Measurements from ENCODE around the gene SLIT1.
A peak's percentile ranks its signal among the peaks of the same experiment; 100 is the strongest.

The SLIT1 gene

DNA sequence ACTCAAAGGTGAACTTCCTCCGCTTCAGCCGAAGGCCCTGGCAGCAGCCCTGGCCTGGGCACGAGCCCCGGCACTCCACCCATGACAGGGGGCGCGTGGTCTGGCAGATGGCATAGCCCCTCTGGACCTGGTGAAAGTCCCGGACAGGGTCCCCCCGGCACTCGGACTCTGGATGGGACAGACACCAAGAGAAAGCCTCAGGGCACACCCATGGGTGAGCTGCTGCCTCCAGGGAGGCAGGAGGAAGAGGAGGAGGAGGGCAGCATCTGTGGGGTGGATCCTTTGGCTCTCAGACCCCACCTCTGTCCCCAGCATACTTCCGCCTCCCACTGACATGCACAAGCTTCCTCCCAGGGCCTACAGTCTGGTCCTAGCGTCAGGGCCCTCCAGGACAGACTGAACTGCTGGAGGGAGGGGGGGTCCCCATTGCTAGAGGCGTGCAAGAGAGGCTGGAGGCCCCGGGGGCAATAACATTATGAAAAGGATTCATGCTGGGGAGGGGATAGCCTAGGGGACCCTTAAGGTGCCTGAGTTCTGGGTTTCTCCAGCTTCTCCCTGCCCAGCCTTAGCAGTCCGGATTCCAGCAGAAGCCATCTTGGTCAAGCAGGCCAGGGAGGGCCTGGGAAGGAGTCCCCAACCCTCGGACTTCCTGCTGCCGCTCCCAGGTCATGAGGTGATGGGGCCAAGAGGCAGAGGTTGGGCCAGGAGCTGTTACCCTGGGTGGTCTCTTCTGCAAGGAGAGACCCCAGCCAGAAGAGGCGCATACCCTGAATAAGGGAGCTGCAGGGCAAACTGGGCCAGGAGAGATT lies 184.4 kb downstream of the SLIT1 start:
- TF ChIP-seq, protein P1, sequence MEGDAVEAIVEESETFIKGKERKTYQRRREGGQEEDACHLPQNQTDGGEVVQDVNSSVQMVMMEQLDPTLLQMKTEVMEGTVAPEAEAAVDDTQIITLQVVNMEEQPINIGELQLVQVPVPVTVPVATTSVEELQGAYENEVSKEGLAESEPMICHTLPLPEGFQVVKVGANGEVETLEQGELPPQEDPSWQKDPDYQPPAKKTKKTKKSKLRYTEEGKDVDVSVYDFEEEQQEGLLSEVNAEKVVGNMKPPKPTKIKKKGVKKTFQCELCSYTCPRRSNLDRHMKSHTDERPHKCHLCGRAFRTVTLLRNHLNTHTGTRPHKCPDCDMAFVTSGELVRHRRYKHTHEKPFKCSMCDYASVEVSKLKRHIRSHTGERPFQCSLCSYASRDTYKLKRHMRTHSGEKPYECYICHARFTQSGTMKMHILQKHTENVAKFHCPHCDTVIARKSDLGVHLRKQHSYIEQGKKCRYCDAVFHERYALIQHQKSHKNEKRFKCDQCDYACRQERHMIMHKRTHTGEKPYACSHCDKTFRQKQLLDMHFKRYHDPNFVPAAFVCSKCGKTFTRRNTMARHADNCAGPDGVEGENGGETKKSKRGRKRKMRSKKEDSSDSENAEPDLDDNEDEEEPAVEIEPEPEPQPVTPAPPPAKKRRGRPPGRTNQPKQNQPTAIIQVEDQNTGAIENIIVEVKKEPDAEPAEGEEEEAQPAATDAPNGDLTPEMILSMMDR (IDR thresholded peaks at IDR 0.05; ENCODE audit: low read depth, low read length, missing control alignments) = no peak
- no peak for DNase-seq (ENCODE audit: low read depth)
- H3K4me3 ChIP-seq (ENCODE audit: low read depth, low read length) = no peak overlapping the region
- in situ Hi-C loops (cut with HindIII; ENCODE audit: low sequenced_read_pairs) = no loop called here

DNA sequence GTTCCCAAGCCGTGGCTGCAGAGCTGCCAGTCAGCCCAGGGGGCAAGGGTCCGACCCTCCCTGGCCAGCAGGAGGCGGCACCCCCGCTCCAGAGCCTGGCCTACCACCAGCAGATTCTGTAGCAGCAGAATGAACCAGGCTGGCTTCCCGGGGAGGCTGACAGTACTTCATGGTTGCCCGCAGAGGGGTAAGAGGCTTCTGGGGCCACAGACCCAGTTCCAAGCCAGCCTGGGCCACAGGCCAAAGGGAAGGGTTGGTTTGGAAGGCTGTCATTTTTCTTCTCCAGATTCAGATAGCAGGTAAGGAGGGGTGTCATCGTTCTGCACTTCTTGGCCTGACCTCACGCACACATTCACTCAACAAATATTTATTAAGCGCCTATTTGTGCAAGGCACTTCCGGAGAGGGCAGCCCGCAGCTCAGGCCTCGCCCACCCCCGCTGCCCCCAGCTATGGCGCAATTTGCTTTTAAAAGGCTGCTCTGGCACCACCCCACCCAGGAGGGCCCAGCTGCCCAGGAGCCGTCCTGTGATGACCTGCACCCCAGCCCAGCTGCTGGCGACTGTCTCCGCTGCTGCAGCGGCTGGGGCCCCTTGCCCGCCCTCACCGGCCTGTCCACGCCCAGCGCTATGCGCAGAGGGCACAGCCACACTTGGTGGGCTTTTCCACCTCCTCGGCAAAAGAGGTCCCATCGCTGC lies 185.1 kb downstream of the SLIT1 start:
- in situ Hi-C loops (cut with HindIII; ENCODE audit: low sequenced_read_pairs) = no loop called here
- DNase-seq (ENCODE audit: low read depth) = no peak
- TF ChIP-seq, protein P1 (IDR thresholded peaks at IDR 0.05; ENCODE audit: low read depth, low read length, missing control alignments) = no peak
- no peak overlapping the region for H3K4me3 ChIP-seq (ENCODE audit: low read depth, low read length)

DNA sequence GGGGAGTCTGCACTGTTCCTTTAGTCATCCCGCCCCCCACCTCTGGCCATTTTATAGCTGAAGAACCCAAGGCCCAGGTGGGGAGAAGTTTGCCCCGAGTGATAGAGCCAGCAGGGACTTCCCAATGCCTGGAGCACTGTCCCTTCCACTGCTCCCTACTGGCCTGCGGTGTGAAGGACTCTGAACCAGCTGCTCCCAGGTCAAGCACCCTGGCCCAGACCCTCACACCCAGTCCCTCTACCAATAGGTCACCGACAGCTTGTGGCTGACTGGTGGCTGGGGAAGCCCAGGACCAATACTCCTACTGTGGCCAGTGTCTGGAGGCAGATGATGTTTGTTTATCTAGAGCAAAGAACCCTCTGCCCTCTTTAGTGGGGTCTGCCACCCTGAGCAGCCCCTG lies 185.8 kb downstream of the SLIT1 start:
- DNase-seq (ENCODE audit: low read depth) = no peak
- in situ Hi-C loops (cut with HindIII; ENCODE audit: low sequenced_read_pairs) = no loop called here

DNA sequence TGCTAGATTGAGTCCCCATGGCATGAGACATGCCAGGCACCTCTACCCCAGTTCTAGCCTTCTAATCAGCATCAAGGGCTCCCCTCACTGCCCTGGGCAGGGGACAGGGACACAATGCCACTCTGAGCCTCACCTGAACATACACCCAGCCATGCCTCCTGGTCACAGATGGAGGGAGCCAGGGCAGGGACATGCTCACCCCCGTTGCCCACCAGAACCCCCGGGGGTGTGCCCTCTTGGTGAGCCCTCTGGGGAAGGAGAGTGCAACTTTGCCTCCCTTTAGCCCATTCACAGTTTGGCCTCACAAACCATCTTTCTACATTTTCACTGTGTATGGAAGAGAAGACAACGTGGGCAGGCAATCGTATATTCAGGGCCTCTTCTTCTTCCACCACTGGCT lies 186.4 kb downstream of the SLIT1 start:
- TF ChIP-seq, protein P1 (IDR thresholded peaks at IDR 0.05; ENCODE audit: low read depth, low read length, missing control alignments) = no peak
- H3K4me3 ChIP-seq (ENCODE audit: low read depth, low read length) = no peak overlapping the region
- no peak for DNase-seq (ENCODE audit: low read depth)
- in situ Hi-C loops (cut with HindIII; ENCODE audit: low sequenced_read_pairs) = no loop called here

More for the DNA sequence above, 185.8 kb downstream of the SLIT1 start:
- H3K4me3 ChIP-seq (ENCODE audit: low read depth, low read length) = no peak overlapping the region
- TF ChIP-seq, protein P1 (IDR thresholded peaks at IDR 0.05; ENCODE audit: low read depth, low read length, missing control alignments) = no peak

DNA sequence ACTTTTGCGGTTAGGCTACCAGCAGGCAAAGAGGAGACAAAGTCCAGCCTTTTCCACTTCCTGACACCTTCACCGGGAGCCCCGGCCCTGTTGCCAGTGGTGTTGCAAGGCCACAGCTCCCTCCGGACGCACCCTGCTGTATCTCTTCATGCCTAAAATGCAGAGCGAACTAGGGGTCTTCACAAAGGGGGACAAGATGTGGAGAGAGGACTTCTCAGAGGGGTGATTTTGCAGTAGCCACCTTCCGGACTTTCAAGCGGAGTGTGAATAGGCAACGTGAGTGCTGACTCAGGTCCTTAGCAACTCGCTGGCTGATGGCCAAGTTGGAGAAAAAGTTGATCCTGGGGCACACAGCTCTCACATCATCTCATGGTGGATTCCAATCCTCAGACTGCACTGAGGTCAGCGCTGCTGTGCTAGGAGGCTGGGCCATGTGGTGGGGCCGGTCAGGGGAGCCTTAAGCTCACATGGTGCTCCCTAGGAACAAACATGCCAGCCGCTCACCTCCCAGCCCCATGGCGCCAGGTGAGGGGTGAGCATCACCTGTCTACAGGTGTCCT lies 187.3 kb downstream of the SLIT1 start:
- peak; percentile 54 for DNase-seq (ENCODE audit: low read depth)
- no peak overlapping the region for H3K4me3 ChIP-seq (ENCODE audit: low read depth, low read length)
- TF ChIP-seq, protein P1 (IDR thresholded peaks at IDR 0.05; ENCODE audit: low read depth, low read length, missing control alignments) = no peak
- in situ Hi-C loops (cut with HindIII; ENCODE audit: low sequenced_read_pairs) = no loop called here

DNA sequence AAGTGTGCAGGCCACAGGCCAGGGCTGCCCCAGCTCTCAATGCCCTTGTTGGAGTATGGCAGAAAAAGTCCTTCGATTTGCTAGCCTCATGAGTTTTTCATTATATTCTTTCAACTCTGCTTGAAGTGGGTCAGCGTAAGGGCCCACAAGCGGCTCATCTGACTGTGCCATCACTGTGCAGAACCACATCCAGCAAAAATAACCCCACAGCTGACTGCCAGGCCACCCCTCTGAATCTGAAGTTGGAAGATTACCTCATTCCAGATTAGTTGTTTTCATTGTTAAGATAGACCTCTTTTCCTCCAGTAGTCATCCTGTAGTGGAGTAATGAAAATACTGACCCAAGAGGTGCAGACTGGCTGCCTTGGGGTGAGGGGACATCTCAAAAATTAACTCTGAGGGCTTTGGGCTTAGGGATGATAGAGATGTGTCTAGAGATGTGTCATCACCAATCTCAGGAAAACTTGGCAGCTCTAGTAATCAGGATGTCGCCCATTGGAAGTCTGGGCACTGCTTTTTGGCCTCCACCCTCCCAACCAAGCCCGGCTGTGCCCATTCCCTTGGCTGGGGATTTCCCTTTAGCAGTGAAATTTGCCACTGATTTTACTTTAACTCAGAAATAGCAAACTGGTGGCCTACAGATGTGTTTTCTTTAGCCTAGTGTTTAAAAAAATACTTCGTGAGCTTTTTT lies 189.3 kb downstream of the SLIT1 start:
- TF ChIP-seq, protein P1 (IDR thresholded peaks at IDR 0.05; ENCODE audit: low read depth, low read length, missing control alignments) = no peak
- H3K4me3 ChIP-seq (ENCODE audit: low read depth, low read length) = no peak overlapping the region
- no peak for DNase-seq (ENCODE audit: low read depth)
- in situ Hi-C loops (cut with HindIII; ENCODE audit: low sequenced_read_pairs) = no loop called here
